Endothelial cell (in vitro differentiated cells): ENCODE results near the gene SMAD7. TPM values are rescaled to one million over a fixed set of nuclear protein-coding genes. Genes with fewer than 3 reads are reported as not detected.

Source experiments
- DNase-seq: peaks from one replicate; pipeline ENCODE4 v3.0.0; 2021; ENCODE audit warnings: low spot score
- H3K27ac Mint-ChIP-seq: one replicate; pipeline ENCODE4 v1.8.0; 2021; ENCODE audit warnings: mixed read lengths, inconsistent platforms; ENCODE audit not compliant: unreplicated experiment
- H3K27me3 Mint-ChIP-seq: one replicate; pipeline ENCODE4 v1.8.0; 2021; ENCODE audit warnings: mild to moderate bottlenecking, moderate library complexity, mixed read lengths, inconsistent platforms; ENCODE audit not compliant: unreplicated experiment
- H3K36me3 Mint-ChIP-seq: one replicate; pipeline ENCODE4 v1.8.0; 2021; ENCODE audit warnings: mild to moderate bottlenecking, low read depth, mixed read lengths, inconsistent platforms; ENCODE audit not compliant: unreplicated experiment
- H3K4me1 Mint-ChIP-seq: one replicate; pipeline ENCODE4 v1.8.0; 2021; ENCODE audit warnings: mild to moderate bottlenecking, mixed read lengths, inconsistent platforms; ENCODE audit not compliant: unreplicated experiment
- H3K4me3 Mint-ChIP-seq: one replicate; pipeline ENCODE4 v1.8.0; 2021; ENCODE audit warnings: mild to moderate bottlenecking, mixed read lengths, inconsistent platforms; ENCODE audit not compliant: unreplicated experiment
- H3K9me3 Mint-ChIP-seq: one replicate; pipeline ENCODE4 v1.8.0; 2021; ENCODE audit warnings: mixed read lengths, inconsistent platforms; ENCODE audit not compliant: unreplicated experiment
- total RNA-seq: library from RNA; stranded (reverse); fragmentation: NEBNext Ultra II Directional; extraction: Animal tissue kit (Norgen Biotek cat#: 25700); gene quantifications from one replicate; pipeline ENCODE4 v1.2.1, GENCODE V29; 2021; ENCODE audit not compliant: unreplicated experiment
- TF ChIP-seq, protein P1 (sequence below): fragments of 200-600 bp; sonication (generic); IDR thresholded peaks from one replicate; pipeline ENCODE4 v1.5.0; 2021; ENCODE audit warnings: antibody characterized with exemption; ENCODE audit not compliant: unreplicated experiment

The SMAD7 gene
- total RNA-seq, 1 donor from 2014 or later = 30.1 TPM

DNA sequence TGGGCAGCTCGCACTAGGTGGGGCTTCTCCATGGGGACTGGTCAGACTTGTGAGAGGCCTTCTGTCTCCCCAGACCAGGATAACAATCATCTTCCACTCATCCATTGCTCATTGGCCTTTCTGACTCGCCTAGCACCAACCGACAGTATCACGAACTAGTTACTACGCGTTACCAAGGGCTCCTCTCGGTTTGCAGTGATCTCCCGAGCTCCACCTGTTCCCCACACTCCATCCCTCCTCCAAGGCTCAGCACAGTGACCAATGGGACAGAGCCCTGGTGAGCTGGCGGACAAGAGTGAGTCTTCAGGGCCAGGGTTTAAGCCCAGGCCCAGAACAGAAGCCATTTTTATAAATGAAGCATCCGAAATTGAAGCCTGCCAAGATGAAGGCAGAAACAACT is 42.8 kb upstream of the SMAD7 start:
- Mint-ChIP-seq H3K4me3 (no peak overlapping the region), H3K27ac (no peak overlapping the region), H3K4me1 (peaks cover 8% of the 10 kb centered on the region), H3K9me3 (no peaks in the 10 kb centered on the region), H3K27me3 (peaks cover 7% of the 10 kb centered on the region), H3K36me3 (no peaks in the 10 kb centered on the region)
- TF ChIP-seq, protein P1, sequence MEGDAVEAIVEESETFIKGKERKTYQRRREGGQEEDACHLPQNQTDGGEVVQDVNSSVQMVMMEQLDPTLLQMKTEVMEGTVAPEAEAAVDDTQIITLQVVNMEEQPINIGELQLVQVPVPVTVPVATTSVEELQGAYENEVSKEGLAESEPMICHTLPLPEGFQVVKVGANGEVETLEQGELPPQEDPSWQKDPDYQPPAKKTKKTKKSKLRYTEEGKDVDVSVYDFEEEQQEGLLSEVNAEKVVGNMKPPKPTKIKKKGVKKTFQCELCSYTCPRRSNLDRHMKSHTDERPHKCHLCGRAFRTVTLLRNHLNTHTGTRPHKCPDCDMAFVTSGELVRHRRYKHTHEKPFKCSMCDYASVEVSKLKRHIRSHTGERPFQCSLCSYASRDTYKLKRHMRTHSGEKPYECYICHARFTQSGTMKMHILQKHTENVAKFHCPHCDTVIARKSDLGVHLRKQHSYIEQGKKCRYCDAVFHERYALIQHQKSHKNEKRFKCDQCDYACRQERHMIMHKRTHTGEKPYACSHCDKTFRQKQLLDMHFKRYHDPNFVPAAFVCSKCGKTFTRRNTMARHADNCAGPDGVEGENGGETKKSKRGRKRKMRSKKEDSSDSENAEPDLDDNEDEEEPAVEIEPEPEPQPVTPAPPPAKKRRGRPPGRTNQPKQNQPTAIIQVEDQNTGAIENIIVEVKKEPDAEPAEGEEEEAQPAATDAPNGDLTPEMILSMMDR = no peak
- DNase-seq = no peak

DNA sequence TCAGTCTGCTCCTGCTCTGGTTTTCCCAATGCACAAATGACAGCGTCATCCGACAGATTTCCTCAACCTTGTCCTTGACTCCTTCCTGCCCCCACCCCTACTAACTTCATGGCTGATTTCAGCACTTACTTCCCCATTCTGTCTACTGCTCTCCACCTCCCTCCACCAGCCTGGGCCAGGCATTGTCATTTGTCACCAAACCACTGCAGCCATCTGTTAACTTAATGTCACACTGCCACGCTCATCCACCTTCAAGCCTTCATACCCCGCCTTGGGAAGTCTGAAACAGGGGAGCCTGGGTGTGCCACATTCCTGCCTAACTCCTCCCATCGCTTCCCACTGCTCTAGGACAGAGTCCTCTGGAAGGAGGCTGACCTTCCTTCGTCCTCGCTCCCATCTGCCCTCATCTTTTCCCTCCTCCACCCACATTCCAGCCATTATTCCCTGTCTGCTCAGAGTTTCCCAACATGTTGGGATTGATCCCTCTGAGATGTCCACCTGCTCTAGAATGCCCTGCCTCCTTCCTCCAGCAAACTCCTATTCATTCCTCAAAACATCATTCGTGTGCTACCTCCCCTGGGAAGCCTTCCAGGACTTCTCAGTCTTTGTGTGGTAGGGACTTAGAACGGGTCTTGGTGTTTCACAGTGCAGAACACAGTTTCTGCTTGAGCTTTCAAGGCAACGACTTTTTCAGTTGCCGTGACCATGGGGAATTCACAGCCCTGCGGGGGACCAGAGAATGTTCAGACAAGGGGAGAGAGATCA is 42.2 kb upstream of the SMAD7 start:
- no peaks in the 10 kb centered on the region for H3K9me3 Mint-ChIP-seq
- H3K27me3 Mint-ChIP-seq = peaks cover 7% of the 10 kb centered on the region
- H3K4me1 Mint-ChIP-seq = peaks cover 8% of the 10 kb centered on the region
- H3K4me3 Mint-ChIP-seq = no peak overlapping the region
- H3K27ac Mint-ChIP-seq = no peak overlapping the region
- DNase-seq = no peak
- H3K36me3 Mint-ChIP-seq = no peaks in the 10 kb centered on the region
- TF ChIP-seq, protein P1 = no peak

DNA sequence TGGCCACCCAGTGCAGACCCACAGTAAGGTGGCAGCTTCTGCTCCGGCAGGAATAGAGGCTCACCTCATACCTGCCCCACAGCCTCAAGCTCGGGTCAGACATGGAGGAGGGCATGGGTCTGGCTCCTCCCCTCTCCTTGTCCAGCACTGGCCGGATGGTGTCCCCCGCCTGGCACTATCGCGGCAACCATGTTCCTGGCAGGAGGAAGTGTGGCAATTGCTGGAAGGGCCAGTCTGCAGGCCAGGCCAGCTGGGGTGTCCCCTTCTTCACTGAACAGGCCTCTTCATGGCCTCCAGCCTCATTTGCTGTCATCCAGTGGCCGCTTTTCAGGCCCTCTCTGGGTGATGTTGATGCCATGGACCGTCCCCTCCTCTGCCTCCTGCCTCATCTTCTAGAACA is 41.4 kb upstream of the SMAD7 start:
- H3K27me3 Mint-ChIP-seq = peaks cover 9% of the 10 kb centered on the region
- no peaks in the 10 kb centered on the region for H3K36me3 Mint-ChIP-seq
- peaks cover 11% of the 10 kb centered on the region for H3K4me1 Mint-ChIP-seq
- H3K4me3 Mint-ChIP-seq = no peak overlapping the region
- H3K27ac Mint-ChIP-seq = no peak overlapping the region
- DNase-seq = no peak
- no peaks in the 10 kb centered on the region for H3K9me3 Mint-ChIP-seq
- TF ChIP-seq, protein P1 = no peak

DNA sequence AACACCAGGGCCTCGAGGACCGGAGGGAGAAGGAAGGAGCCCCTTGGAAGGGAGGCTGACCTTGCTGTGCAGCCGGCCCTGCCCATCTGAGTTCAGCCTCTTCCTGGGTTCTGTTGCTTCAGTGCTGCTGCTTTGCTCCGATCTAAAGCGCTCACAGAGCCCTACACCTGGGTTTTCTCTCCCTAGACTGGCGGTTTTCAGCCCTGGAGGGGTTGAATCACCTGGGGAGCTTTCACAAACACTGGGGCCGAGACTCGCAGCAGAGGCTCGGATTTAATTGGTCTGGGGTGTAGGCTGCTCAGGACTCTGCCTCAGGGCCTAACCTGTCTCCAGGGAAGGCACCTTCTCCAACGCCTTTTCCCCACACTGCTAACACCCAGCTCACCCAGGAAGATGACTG is 40.9 kb upstream of the SMAD7 start:
- DNase-seq = no peak
- TF ChIP-seq, protein P1 = no peak
- H3K4me3 Mint-ChIP-seq = no peak overlapping the region
- H3K36me3 Mint-ChIP-seq = no peaks in the 10 kb centered on the region
- peaks cover 10% of the 10 kb centered on the region for H3K27me3 Mint-ChIP-seq
- no peaks in the 10 kb centered on the region for H3K9me3 Mint-ChIP-seq
- peaks cover 11% of the 10 kb centered on the region for H3K4me1 Mint-ChIP-seq
- H3K27ac Mint-ChIP-seq = no peak overlapping the region

DNA sequence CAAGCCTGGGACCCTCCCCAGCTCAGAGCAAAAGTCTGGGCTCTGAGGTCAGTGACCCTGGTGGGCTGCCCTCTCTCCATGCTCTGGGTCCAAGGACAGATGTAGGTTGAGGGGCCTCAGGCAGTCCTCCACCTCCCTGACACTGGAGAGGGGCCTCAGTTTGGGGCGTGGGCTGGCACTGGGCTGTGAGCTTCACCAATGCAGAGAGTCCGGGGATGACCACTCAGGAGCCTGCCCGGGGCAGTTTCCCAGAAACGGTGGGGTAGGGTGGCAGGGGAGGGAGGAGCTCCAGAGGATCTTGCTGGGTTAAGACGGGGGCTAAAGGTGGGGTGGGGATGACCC is 40.5 kb upstream of the SMAD7 start:
- Mint-ChIP-seq H3K9me3 (no peaks in the 10 kb centered on the region), H3K27me3 (peaks cover 10% of the 10 kb centered on the region), H3K27ac (no peak overlapping the region), H3K4me3 (no peak overlapping the region), H3K4me1 (peaks cover 11% of the 10 kb centered on the region), H3K36me3 (no peaks in the 10 kb centered on the region)
- TF ChIP-seq, protein P1 = no peak
- DNase-seq = no peak
